MM.1S (cell line): ENCODE results near the gene SCAMP3.
A peak's percentile ranks its signal among the peaks of the same experiment; 100 is the strongest.
"Not testable (repeated sequence)": the region's sequence is repeated elsewhere in the genome, so short reads cannot be mapped to it uniquely, and the experiment has no call there.

Experiments
- DNase-seq: peaks from one replicate; pipeline ENCODE4 v3.0.0-alpha.2; 2015
- H2AFZ ChIP-seq: fragments of 300-600 bp; sonication (generic); 2 replicates; pipeline ENCODE4 v1.6.0; 2016; ENCODE audit warnings: antibody characterized with exemption, low read length
- H3F3A ChIP-seq: fragments of 300-600 bp; sonication (generic); 2 replicates; pipeline ENCODE4 v1.6.1; 2016; ENCODE audit warnings: mild to moderate bottlenecking, antibody characterized with exemption, low read length, moderate library complexity, mixed read lengths; ENCODE audit not compliant: insufficient read depth
- H3K27ac ChIP-seq: fragments of 300-600 bp; sonication (generic); 2 replicates; pipeline ENCODE4 v1.5.1; 2016; ENCODE audit warnings: mild to moderate bottlenecking, low read length
- H3K27me3 ChIP-seq: fragments of 300-600 bp; sonication (generic); replicated peaks from 2 replicates; pipeline ENCODE4 v1.6.0; 2016; ENCODE audit warnings: low read length; ENCODE audit not compliant: insufficient read depth
- H3K36me3 ChIP-seq: fragments of 300-600 bp; sonication (generic); replicated peaks from 2 replicates; pipeline ENCODE4 v1.6.1; 2016; ENCODE audit warnings: mild to moderate bottlenecking, low read length, mixed read lengths; ENCODE audit not compliant: insufficient read depth
- H3K4me1 ChIP-seq: fragments of 300-600 bp; sonication (generic); 2 replicates; pipeline ENCODE4 v1.6.1; 2016; ENCODE audit warnings: low read length, mixed read lengths
- H3K4me2 ChIP-seq: fragments of 300-600 bp; sonication (generic); 2 replicates; pipeline ENCODE4 v1.6.0; 2016; ENCODE audit warnings: low read depth, low read length
- H3K4me3 ChIP-seq: fragments of 300-600 bp; sonication (generic); 2 replicates; pipeline ENCODE4 v1.5.1; 2016; ENCODE audit warnings: low read length, mixed read lengths
- H3K79me2 ChIP-seq: fragments of 300-600 bp; sonication (generic); 2 replicates; pipeline ENCODE4 v1.6.1; 2016; ENCODE audit warnings: mixed run types, low read length, mixed read lengths
- H3K9ac ChIP-seq: fragments of 300-600 bp; sonication (generic); 2 replicates; pipeline ENCODE4 v1.6.1; 2016; ENCODE audit warnings: low read length, mixed read lengths
- H3K9me2 ChIP-seq: fragments of 300-600 bp; sonication (generic); replicated peaks from 2 replicates; pipeline ENCODE4 v1.6.1; 2016; ENCODE audit warnings: mild to moderate bottlenecking, low read length, mixed read lengths; ENCODE audit not compliant: insufficient read depth
- H3K9me3 ChIP-seq: fragments of 300-600 bp; sonication (generic); replicated peaks from 2 replicates; pipeline ENCODE4 v1.6.1; 2016; ENCODE audit warnings: mild to moderate bottlenecking, low read length, mixed read lengths; ENCODE audit not compliant: insufficient read depth
- H4K20me1 ChIP-seq: fragments of 300-600 bp; sonication (generic); 2 replicates; pipeline ENCODE4 v1.6.1; 2016; ENCODE audit warnings: mild to moderate bottlenecking, low read length, moderate library complexity, mixed read lengths; ENCODE audit not compliant: insufficient read depth
- EZH2 ChIP-seq: fragments of 300-600 bp; sonication (generic); optimal IDR thresholded peaks from 2 replicates; pipeline ENCODE3; 2017; ENCODE audit warnings: low read depth, mild to moderate bottlenecking, antibody characterized with exemption, low read length, mixed read lengths
- EZH2phosphoT487 ChIP-seq: fragments of 300-600 bp; sonication (generic); IDR thresholded peaks from 2 replicates; pipeline ENCODE4 v1.6.1; 2018; ENCODE audit warnings: antibody characterized with exemption, low read length
- TF ChIP-seq, protein P1 (sequence below): fragments of 300-600 bp; sonication (generic); IDR thresholded peaks from 2 replicates; pipeline ENCODE4 v1.5.1; 2016; ENCODE audit warnings: antibody characterized with exemption, low read length, mixed read lengths

The SCAMP3 gene

DNA sequence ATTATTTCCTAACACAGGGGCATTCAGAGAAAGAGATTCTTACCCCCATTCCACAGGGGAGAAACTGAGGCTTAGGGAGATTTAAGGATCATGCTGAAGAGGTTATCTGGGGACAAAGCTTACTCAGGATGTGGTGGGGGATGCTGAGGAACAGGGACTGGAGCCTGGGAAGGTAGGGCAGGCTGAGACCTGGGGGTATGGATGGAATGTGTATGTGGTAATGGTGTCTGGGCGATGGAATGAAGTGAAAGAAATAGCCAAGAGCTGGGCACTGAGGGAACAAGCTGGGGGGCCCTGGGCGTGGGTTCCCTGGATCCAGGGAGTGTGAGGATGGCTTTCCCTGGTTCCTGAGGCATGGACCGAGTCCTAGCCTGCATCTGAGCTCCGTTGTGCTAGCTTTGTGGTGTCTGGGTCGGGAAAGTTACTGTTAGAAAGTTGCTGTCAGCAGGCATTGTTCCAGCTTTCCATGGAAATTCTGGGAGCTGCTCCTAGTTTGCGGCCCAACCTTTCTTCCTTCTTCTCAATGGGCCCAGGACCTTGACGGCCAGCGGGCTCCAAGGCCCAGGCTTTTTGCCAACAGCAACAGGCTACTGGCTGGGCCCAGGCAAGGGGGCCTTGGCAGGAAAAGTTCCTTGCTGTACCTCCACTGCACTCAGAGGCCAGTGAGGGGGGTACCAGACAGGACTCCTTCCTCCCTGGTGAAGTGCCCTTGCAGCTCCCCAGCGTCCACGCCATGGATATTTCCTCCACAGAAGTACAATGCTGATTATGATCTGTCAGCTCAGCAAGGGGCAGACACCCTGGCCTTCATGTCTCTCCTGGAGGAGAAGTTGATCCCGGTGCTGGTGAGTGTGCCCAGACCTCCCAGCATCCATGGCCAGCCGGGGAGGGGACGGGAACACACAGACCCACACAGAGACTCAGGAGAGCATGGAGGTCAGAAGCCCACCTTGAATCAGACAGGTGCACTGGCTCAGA, 29.9 kb downstream of the SCAMP3 start:
- not testable (repeated sequence) for H3K4me2 ChIP-seq, H3F3A ChIP-seq, H2AFZ ChIP-seq, H3K9me2 ChIP-seq, H3K9me3 ChIP-seq, H4K20me1 ChIP-seq, DNase-seq, H3K27me3 ChIP-seq, H3K4me1 ChIP-seq, H3K27ac ChIP-seq, H3K4me3 ChIP-seq, H3K79me2 ChIP-seq, H3K9ac ChIP-seq, H3K36me3 ChIP-seq

DNA sequence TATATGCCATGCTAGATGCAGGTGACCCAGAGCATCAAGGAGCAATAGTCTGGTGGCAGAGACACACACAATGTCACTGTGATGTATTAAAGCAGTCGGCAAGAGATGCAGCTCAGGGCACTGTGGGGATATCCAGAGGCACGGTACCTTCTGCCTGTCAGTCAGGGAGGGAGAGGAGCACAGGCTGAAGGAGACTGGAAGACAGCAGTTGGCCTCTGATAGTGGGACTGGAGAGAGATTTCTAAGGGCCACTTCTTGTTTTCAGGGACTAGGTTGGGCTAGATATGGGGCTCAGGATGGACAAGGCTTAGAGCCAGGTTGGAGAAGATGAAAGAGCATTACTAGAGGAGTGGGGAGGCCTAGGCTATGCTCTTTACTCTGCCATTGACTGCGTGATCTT, 30.9 kb downstream of the SCAMP3 start:
- not testable (repeated sequence) for H3K27ac ChIP-seq, H3K9me3 ChIP-seq, H3K4me3 ChIP-seq, H3F3A ChIP-seq, H3K9me2 ChIP-seq, DNase-seq, H2AFZ ChIP-seq, H3K27me3 ChIP-seq, H4K20me1 ChIP-seq, H3K36me3 ChIP-seq, H3K79me2 ChIP-seq, H3K9ac ChIP-seq, H3K4me2 ChIP-seq, H3K4me1 ChIP-seq

DNA sequence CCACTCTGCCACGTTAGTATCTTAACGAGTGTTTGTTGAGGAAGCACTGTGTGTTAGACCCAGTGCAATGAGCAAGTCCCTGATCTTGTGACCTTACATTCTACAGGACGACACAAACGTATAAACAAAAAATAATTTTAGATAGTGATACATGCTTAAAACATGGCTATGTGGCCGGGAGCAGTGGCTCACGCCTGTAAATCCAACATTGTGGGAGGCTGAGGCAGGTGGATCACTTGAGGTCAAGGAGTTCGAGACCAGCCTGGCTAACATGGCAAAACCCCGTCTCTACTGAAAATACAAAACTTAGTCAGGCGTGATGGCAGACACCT, 34.1 kb downstream of the SCAMP3 start:
- H3K27ac ChIP-seq: peak overlapping the region; percentile 17; the same call in 1 of the 2 replicates

DNA sequence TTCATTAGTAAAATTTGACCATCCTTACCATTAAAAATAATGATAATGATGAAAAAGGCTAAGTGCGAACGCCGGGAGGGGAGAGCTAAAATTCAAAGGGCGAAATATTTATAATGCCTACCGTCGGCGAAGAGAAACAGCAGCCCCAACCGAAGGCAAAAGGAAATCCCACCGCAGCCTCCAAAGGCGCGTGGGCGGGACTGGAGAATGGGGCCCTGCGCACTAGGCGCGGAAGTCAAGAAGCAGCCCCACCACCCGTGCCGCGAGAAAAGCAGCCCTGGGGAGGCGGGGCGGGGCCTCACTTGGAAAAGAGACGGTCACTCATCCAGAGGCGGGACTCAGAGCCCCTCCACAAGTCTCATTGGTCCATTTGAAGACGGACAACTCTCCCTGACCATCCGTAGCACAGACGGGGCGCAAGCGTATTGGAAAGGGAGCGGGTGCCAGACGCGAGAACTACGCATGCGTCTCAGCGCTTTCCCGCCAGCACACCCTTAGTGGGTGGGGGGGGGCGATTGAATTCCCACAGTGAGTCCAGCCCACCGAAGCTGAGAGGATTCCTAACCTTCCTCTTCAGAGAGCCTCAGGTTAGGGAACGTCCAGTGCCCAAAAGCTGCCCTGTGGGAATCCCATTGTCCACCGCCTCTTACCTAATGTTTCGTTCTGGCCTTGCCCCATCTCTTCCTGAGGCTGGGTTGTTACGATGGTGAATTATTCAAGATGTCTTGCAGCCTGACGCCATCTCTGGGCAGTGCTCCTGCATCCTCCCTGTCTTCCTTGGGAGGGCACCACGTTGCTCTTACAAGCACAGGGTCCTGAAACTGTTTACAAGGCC, 34.7 kb downstream of the SCAMP3 start:
- H3K27ac ChIP-seq: peak overlapping the region; percentile 63
- H3K27me3 ChIP-seq: no peaks in the 10 kb centered on the region; the same call in 1 of the 2 replicates
- H2AFZ ChIP-seq: peak overlapping the region; percentile 97

More for the DNA sequence above, 34.1 kb downstream of the SCAMP3 start:
- no peak for DNase-seq
- Histone ChIP-seq H3K4me2 (peak overlapping the region; percentile 87), H4K20me1 (no peaks in the 10 kb centered on the region), H3K27me3 (no peaks in the 10 kb centered on the region; the same call in 1 of the 2 replicates), H3K36me3 (no peaks in the 10 kb centered on the region), H3K9ac (peak overlapping the region; percentile 55), H3K4me3 (peak overlapping the region; percentile 54), H2AFZ (peak overlapping the region; percentile 97), H3K4me1 (peaks cover 9% of the 10 kb centered on the region), H3K79me2 (peaks cover 11% of the 10 kb centered on the region; the same call in 1 of the 2 replicates), H3K9me3 (no peaks in the 10 kb centered on the region), H3K9me2 (no peaks in the 10 kb centered on the region), H3F3A (peaks cover 25% of the 10 kb centered on the region)
- TF ChIP-seq EZH2 (no peak), EZH2phosphoT487 (no peak)
- TF ChIP-seq, protein P1, sequence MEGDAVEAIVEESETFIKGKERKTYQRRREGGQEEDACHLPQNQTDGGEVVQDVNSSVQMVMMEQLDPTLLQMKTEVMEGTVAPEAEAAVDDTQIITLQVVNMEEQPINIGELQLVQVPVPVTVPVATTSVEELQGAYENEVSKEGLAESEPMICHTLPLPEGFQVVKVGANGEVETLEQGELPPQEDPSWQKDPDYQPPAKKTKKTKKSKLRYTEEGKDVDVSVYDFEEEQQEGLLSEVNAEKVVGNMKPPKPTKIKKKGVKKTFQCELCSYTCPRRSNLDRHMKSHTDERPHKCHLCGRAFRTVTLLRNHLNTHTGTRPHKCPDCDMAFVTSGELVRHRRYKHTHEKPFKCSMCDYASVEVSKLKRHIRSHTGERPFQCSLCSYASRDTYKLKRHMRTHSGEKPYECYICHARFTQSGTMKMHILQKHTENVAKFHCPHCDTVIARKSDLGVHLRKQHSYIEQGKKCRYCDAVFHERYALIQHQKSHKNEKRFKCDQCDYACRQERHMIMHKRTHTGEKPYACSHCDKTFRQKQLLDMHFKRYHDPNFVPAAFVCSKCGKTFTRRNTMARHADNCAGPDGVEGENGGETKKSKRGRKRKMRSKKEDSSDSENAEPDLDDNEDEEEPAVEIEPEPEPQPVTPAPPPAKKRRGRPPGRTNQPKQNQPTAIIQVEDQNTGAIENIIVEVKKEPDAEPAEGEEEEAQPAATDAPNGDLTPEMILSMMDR: no peak

More for the DNA sequence above, 34.7 kb downstream of the SCAMP3 start:
- H3K4me3 ChIP-seq: peak overlapping the region; percentile 71
- H3K9me3 ChIP-seq: no peaks in the 10 kb centered on the region
- peak overlapping the region; percentile 79 for H3K9ac ChIP-seq
- H3K36me3 ChIP-seq: no peaks in the 10 kb centered on the region
- peaks cover 10% of the 10 kb centered on the region for H3K4me1 ChIP-seq
- TF ChIP-seq EZH2 (no peak), EZH2phosphoT487 (no peak)
- TF ChIP-seq, protein P1: no peak
- no peaks in the 10 kb centered on the region for H4K20me1 ChIP-seq
- peaks cover 11% of the 10 kb centered on the region; the same call in 1 of the 2 replicates for H3K79me2 ChIP-seq
- no peaks in the 10 kb centered on the region for H3K9me2 ChIP-seq
- DNase-seq: peak; percentile 100
- peak overlapping the region; percentile 92 for H3K4me2 ChIP-seq
- peaks cover 27% of the 10 kb centered on the region for H3F3A ChIP-seq
